ENCODE data around the gene HNF4A.

DNA sequence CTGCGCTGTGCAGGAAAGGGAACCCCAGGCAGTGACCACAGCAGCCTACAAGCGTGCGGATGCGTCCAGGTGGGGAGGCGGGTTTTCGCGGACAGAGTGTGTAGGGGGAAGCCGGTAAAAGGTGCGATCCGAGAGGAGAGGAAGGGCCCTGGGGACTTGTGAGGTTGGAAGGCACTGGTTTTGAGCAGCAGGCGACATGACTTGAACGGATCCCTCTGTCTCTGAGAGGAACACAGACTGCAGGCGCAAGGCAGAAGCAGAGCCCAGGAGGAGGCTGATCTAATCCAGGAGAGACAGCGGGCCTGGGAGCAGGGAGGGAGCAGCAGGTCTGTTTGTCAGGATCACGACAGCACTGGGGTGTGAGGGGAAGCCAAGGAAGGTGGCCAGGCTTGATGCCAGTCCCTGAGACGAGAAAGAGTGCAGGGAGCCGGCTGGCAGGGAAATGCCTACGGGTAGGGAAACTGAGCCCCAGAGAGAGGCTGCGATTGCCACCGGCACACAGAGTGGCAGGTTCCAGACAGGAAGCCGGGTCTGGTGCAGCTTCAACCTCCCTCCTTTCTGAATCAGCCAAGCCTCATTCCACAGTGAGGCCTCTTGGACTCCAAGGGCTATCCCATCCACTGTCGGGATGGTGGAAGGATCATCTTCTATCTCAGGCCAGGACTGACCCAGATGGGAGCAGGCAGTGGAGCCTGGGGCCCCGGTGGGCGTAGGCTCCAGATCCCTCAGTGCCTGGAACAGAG, 57.1 kb downstream of the HNF4A start:
- TF ChIP-seq CTCF (conservative IDR thresholded peaks at IDR 0.05; ENCODE audit: low read length) (no peak), EZH2phosphoT487 (IDR thresholded peaks at IDR 0.05; ENCODE audit: borderline replicate concordance, low read depth, low read length) (no peak)

Measured in OCI-LY7 (cell line).